HG03565 (cell line): Measurements from ENCODE around the gene C1QTNF8.

ENCODE experiments used
- ATAC-seq: cut with Tn5 transposase; IDR thresholded peaks from one replicate; pipeline ENCODE4 v1.9.1; 2021; ENCODE audit warnings: mild to moderate bottlenecking, moderate library complexity; ENCODE audit not compliant: unreplicated experiment

The C1QTNF8 gene

GRCh38 chr16:1047801-1048200 is 48.2 kb downstream of the C1QTNF8 start:
- no peak for ATAC-seq

GRCh38 chr16:1047123-1047522 is 48.9 kb downstream of the C1QTNF8 start:
- no peak for ATAC-seq

- ATAC-seq = no peak
Measured at GRCh38 chr16:1045993-1046911, 49.8 kb downstream of the C1QTNF8 start.

GRCh38 chr16:1045310-1045992 is 50.6 kb downstream of the C1QTNF8 start:
- ATAC-seq = no peak

GRCh38 chr16:1044460-1045309 is 51.4 kb downstream of the C1QTNF8 start:
- no peak for ATAC-seq

GRCh38 chr16:1043881-1044451 is 52.1 kb downstream of the C1QTNF8 start:
- ATAC-seq = no peak

GRCh38 chr16:1042866-1043265 is 53.2 kb downstream of the C1QTNF8 start:
- ATAC-seq = no peak

- no peak for ATAC-seq
Measured at GRCh38 chr16:1042049-1042744, 53.8 kb downstream of the C1QTNF8 start.

GRCh38 chr16:1040346-1040745 is 55.7 kb downstream of the C1QTNF8 start:
- ATAC-seq = no peak

- ATAC-seq = no peak
Measured at GRCh38 chr16:1039762-1040161, 56.3 kb downstream of the C1QTNF8 start.

- no peak for ATAC-seq
Measured at GRCh38 chr16:1038932-1039331, 57.1 kb downstream of the C1QTNF8 start.
